CD14-positive monocyte (primary cell): ENCODE data around the gene BCAT1. TPM values are rescaled to one million over a fixed set of nuclear protein-coding genes. Genes with fewer than 3 reads are reported as not detected.

Source experiments
- DNase-seq, 3 donors: peaks; one replicate each; pipeline ENCODE4 v3.0.0-alpha.2; 2011 to 2022
- H2AFZ ChIP-seq: 2 replicates; pipeline ENCODE4 v1.6.0; 2012; ENCODE audit warnings: mild to moderate bottlenecking, low read depth, low read length, inconsistent platforms; ENCODE audit not compliant: insufficient read depth, poor library complexity, severe bottlenecking
- H3K27ac ChIP-seq, 2 donors: 1 replicate in 1 of 2; 2 replicates in 1 of 2; pipeline ENCODE4 v1.5.1; 2012 to 2013; ENCODE audit warnings: low read length in 2 of 2, control low read depth in 1 of 2, inconsistent platforms in 1 of 2, low read depth in 1 of 2, mild to moderate bottlenecking in 1 of 2
- H3K27me3 ChIP-seq, 2 donors: one replicate each; pipeline versions ENCODE4 v1.6.0 to v1.6.1; 2011 to 2013; ENCODE audit warnings: low read length in 2 of 2; ENCODE audit not compliant: control insufficient read depth in 2 of 2, insufficient read depth in 2 of 2
- H3K36me3 ChIP-seq, 2 donors: replicated peaks in 1 of 2; 1 replicate in 1 of 2; 2 replicates in 1 of 2; pipeline versions ENCODE4 v1.5.1 to v1.6.1; 2012 to 2013; ENCODE audit warnings: low read length in 2 of 2, control low read depth in 1 of 2, inconsistent platforms in 1 of 2, mild to moderate bottlenecking in 1 of 2; ENCODE audit not compliant: insufficient read depth in 2 of 2, control insufficient read depth in 1 of 2
- H3K4me1 ChIP-seq, 2 donors: 1 replicate in 1 of 2; 2 replicates in 1 of 2; pipeline versions ENCODE4 v1.5.1 to v1.6.1; 2012 to 2013; ENCODE audit warnings: low read length in 2 of 2, control low read depth in 1 of 2, inconsistent platforms in 1 of 2, mild to moderate bottlenecking in 1 of 2, moderate library complexity in 1 of 2; ENCODE audit not compliant: insufficient read depth in 2 of 2, control insufficient read depth in 1 of 2
- H3K4me2 ChIP-seq: replicated peaks from 2 replicates; pipeline ENCODE3; 2012; ENCODE audit warnings: low read length, moderate library complexity, mild to moderate bottlenecking; ENCODE audit not compliant: poor library complexity, severe bottlenecking; ENCODE audit errors: extremely low read depth
- H3K4me3 ChIP-seq, 3 experiments: fragments of 200-600 bp in 1 of 3; sonication (generic) in 1 of 3; replicated peaks in 1 of 3; 1 replicate in 2 of 3; 2 replicates in 1 of 3; pipeline ENCODE4 v1.5.1; 2011 to 2013; ENCODE audit warnings: low read length in 3 of 3, mild to moderate bottlenecking in 3 of 3, control low read depth in 2 of 3, low read depth in 2 of 3, inconsistent platforms in 1 of 3, moderate library complexity in 1 of 3
- H3K79me2 ChIP-seq: 2 replicates; pipeline ENCODE4 v1.6.0; 2012; ENCODE audit warnings: mild to moderate bottlenecking, control low read depth, inconsistent platforms, low read length, moderate library complexity; ENCODE audit not compliant: insufficient read depth
- H3K9ac ChIP-seq: 2 replicates; pipeline ENCODE4 v1.6.0; 2017; ENCODE audit warnings: low read length, mild to moderate bottlenecking; ENCODE audit not compliant: insufficient read depth, poor library complexity, severe bottlenecking
- H3K9me3 ChIP-seq, 2 donors: replicated peaks in 1 of 2; 1 replicate in 1 of 2; 2 replicates in 1 of 2; pipeline versions ENCODE4 v1.5.1 to v1.6.1; 2012 to 2013; ENCODE audit warnings: low read length in 2 of 2, control low read depth in 1 of 2; ENCODE audit not compliant: control insufficient read depth in 1 of 2, insufficient read depth in 1 of 2
- H4K20me1 ChIP-seq: 2 replicates; pipeline ENCODE4 v1.6.0; 2012; ENCODE audit warnings: mild to moderate bottlenecking, low read length, control low read depth, moderate library complexity; ENCODE audit not compliant: insufficient read depth
- H3K27ac Mint-ChIP-seq, 7 donors: one replicate each; pipeline ENCODE4 v1.8.0; 2020; ENCODE audit warnings: mild to moderate bottlenecking in 7 of 7, mixed read lengths in 7 of 7, moderate library complexity in 6 of 7, inconsistent platforms in 2 of 7
- H3K27me3 Mint-ChIP-seq, 3 donors: one replicate each; pipeline ENCODE4 v1.8.0; 2021 to 2022; ENCODE audit warnings: low read depth in 3 of 3, mild to moderate bottlenecking in 3 of 3, mixed read lengths in 3 of 3, moderate library complexity in 3 of 3, inconsistent platforms in 1 of 3
- H3K36me3 Mint-ChIP-seq, 2 donors: one replicate each; pipeline ENCODE4 v1.8.0; 2020; ENCODE audit warnings: mixed read lengths in 2 of 2, inconsistent platforms in 1 of 2, mild to moderate bottlenecking in 1 of 2
- H3K4me1 Mint-ChIP-seq: one replicate; pipeline ENCODE4 v1.8.0; 2020; ENCODE audit warnings: mild to moderate bottlenecking, mixed read lengths
- H3K4me3 Mint-ChIP-seq, 2 donors: one replicate each; pipeline ENCODE4 v1.8.0; 2020; ENCODE audit warnings: mild to moderate bottlenecking in 2 of 2, mixed read lengths in 2 of 2, moderate library complexity in 1 of 2
- H3K9me3 Mint-ChIP-seq, 7 donors: one replicate each; pipeline ENCODE4 v1.8.0; 2020 to 2022; ENCODE audit warnings: mixed read lengths in 7 of 7, mild to moderate bottlenecking in 6 of 7, moderate library complexity in 6 of 7, inconsistent platforms in 2 of 7
- CTCF ChIP-seq: fragments of 200-600 bp; IDR thresholded peaks from one replicate; pipeline ENCODE4 v1.8.0; 2022; ENCODE audit warnings: antibody characterized with exemption, mild to moderate bottlenecking
- WGBS: methylation state at CpG from one replicate; pipeline ENCODE4 v1.1.5; 2013; ENCODE audit warnings: missing lambda C conversion rate; ENCODE audit not compliant: insufficient coverage; 5-methylcytosine and 5-hydroxymethylcytosine counted together
- intact Hi-C, 2 donors: fragments of 100-400 bp; cut with micrococcal nuclease; formaldehyde crosslinking; loops; one replicate each; pipeline versions ENCODE4 v1.15.0 to v1.15.1; 2023
- polyA plus RNA-seq, 3 donors: library from polyadenylated mRNA; depleted of rRNA in 1 of 3; unstranded in 2 of 3; stranded (reverse) in 1 of 3; fragments of 300-500 nt in 2 of 3; fragments of >200 nt in 1 of 3; fragmentation: Illumina TruSeq in 2 of 3; gene quantifications; 1 replicate in 2 of 3; 2 replicates in 1 of 3; pipeline ENCODE4 v1.2.3, GENCODE V29; 2012 to 2021

The BCAT1 gene
- polyA plus RNA-seq, 3 donors: 3.5 to 16.9 (median 15.2) TPM

GRCh38 chr12:24913953-24914352 is 34.9 kb downstream of the BCAT1 start:
- intact Hi-C loops: no loop called here
- no peak for DNase-seq
- Histone ChIP-seq H4K20me1 (no peaks in the 10 kb centered on the region), H2AFZ (no peak overlapping the region), H3K9me3 (no peaks in the 10 kb centered on the region), H3K27me3 (no peaks in the 10 kb centered on the region), H3K4me1 (peaks cover 12 to 17% of the 10 kb centered on the region in 2 donors), H3K79me2 (no peaks in the 10 kb centered on the region), H3K4me2 (no peak overlapping the region), H3K9ac (no peak overlapping the region), H3K27ac (no peak overlapping the region), H3K4me3 (no peak overlapping the region), H3K36me3 (no peaks in the 10 kb centered on the region)
- Mint-ChIP-seq H3K36me3 (no peaks in the 10 kb centered on the region), H3K4me1 (peaks cover 17% of the 10 kb centered on the region), H3K4me3 (no peak overlapping the region), H3K27me3 (peaks cover 0 to 3% (median 0%) of the 10 kb centered on the region in 3 donors), H3K9me3 (peaks cover 0 to 4% (median 2%) of the 10 kb centered on the region in 7 donors), H3K27ac (no peak overlapping the region)
- 100% methylated on average over 1 of the region's 3 CpGs for WGBS
- no peak for TF ChIP-seq CTCF

- Histone ChIP-seq H3K4me2 (no peak overlapping the region), H2AFZ (no peak overlapping the region), H3K36me3 (no peaks in the 10 kb centered on the region), H3K9me3 (no peaks in the 10 kb centered on the region), H3K27me3 (no peaks in the 10 kb centered on the region), H3K4me1 (peaks cover 12 to 17% of the 10 kb centered on the region in 2 donors), H4K20me1 (no peaks in the 10 kb centered on the region), H3K27ac (no peak overlapping the region), H3K4me3 (no peak overlapping the region), H3K9ac (no peak overlapping the region), H3K79me2 (no peaks in the 10 kb centered on the region)
- WGBS: 60% methylated on average over 2 of the region's 3 CpGs
- peaks cover 0 to 3% (median 0%) of the 10 kb centered on the region in 3 donors for H3K27me3 Mint-ChIP-seq
- no peak for TF ChIP-seq CTCF
- no peak overlapping the region for H3K4me3 Mint-ChIP-seq
- H3K9me3 Mint-ChIP-seq: peaks cover 0 to 4% (median 2%) of the 10 kb centered on the region in 7 donors
- H3K36me3 Mint-ChIP-seq: no peaks in the 10 kb centered on the region
- no peak for DNase-seq
- intact Hi-C loops: no loop called here
- no peak overlapping the region for H3K27ac Mint-ChIP-seq
- H3K4me1 Mint-ChIP-seq: peaks cover 17% of the 10 kb centered on the region
Measured at GRCh38 chr12:24913130-24913529, 35.8 kb downstream of the BCAT1 start.
